Measurements from ENCODE around the gene ZNF776. TPM values are rescaled to one million over a fixed set of nuclear protein-coding genes. Genes with fewer than 3 reads are reported as not detected.
A peak's percentile ranks its signal among the peaks of the same experiment; 100 is the strongest.
"Not testable (repeated sequence)": the region's sequence is repeated elsewhere in the genome, so short reads cannot be mapped to it uniquely, and the experiment has no call there.

The ZNF776 gene
- total RNA-seq, 2 donors from 2014 or later = 7.9 to 11.8 TPM

GRCh38 chr19:57755031-57755430 is 8.4 kb downstream of the ZNF776 start:
- no peak for ATAC-seq (replicated peaks)
- H3K9me3 Mint-ChIP-seq = peaks cover 14% of the 10 kb centered on the region
- peaks cover 96% of the 10 kb centered on the region for H3K36me3 Mint-ChIP-seq (ENCODE audit: low read depth)
- no peaks in the 10 kb centered on the region for H3K27me3 Mint-ChIP-seq
- no peak overlapping the region for H3K27ac Mint-ChIP-seq
- no peaks in the 10 kb centered on the region for H3K4me1 Mint-ChIP-seq
- H3K4me3 Mint-ChIP-seq = no peak overlapping the region

GRCh38 chr19:57757941-57758340 is 11.3 kb downstream of the ZNF776 start:
- ATAC-seq (replicated peaks) = no peak
- Mint-ChIP-seq H3K27ac (no peak overlapping the region), H3K36me3 (ENCODE audit: low read depth) (peaks cover 82% of the 10 kb centered on the region), H3K9me3 (peaks cover 10% of the 10 kb centered on the region), H3K4me1 (no peaks in the 10 kb centered on the region), H3K27me3 (no peaks in the 10 kb centered on the region), H3K4me3 (no peak overlapping the region)

- peaks cover 77% of the 10 kb centered on the region for H3K36me3 Mint-ChIP-seq (ENCODE audit: low read depth)
- no peak for ATAC-seq (replicated peaks)
- H3K9me3 Mint-ChIP-seq = peaks cover 9% of the 10 kb centered on the region
- H3K4me3 Mint-ChIP-seq = no peak overlapping the region
- H3K27ac Mint-ChIP-seq = no peak overlapping the region
- H3K27me3 Mint-ChIP-seq = no peaks in the 10 kb centered on the region
- H3K4me1 Mint-ChIP-seq = no peaks in the 10 kb centered on the region
Measured at GRCh38 chr19:57759096-57759495, 12.5 kb downstream of the ZNF776 start.

- Mint-ChIP-seq H3K4me1 (peaks cover 22% of the 10 kb centered on the region), H3K9me3 (peaks cover 9% of the 10 kb centered on the region), H3K27ac (peak within 1 kb of the TSS; percentile 86), H3K36me3 (ENCODE audit: low read depth) (peaks cover 49% of the 10 kb centered on the region), H3K4me3 (peak within 1 kb of the TSS; percentile 85), H3K27me3 (no peaks in the 10 kb centered on the region)
- peak; percentile 100 for ATAC-seq (replicated peaks)
Measured at GRCh38 chr19:57769345-57770131, 22.9 kb downstream of the ZNF776 start, which contains the start of gene ZNF586. Gene ZNF586 (plus strand): TSS chr19:57769676. CDS start chr19:57769843, 167 bp downstream.

- Mint-ChIP-seq H3K27me3 (no peaks in the 10 kb centered on the region), H3K36me3 (ENCODE audit: low read depth) (peaks cover 67% of the 10 kb centered on the region), H3K4me1 (peaks cover 22% of the 10 kb centered on the region), H3K4me3 (peak overlapping the region; percentile 85), H3K27ac (no peak overlapping the region), H3K9me3 (peaks cover 14% of the 10 kb centered on the region)
- ATAC-seq (replicated peaks) = no peak
Measured at GRCh38 chr19:57771417-57771816, 24.8 kb downstream of the ZNF776 start.

- Mint-ChIP-seq H3K4me3 (peak overlapping the region; percentile 30), H3K4me1 (peaks cover 22% of the 10 kb centered on the region), H3K9me3 (peaks cover 23% of the 10 kb centered on the region), H3K27ac (no peak overlapping the region), H3K27me3 (no peaks in the 10 kb centered on the region), H3K36me3 (ENCODE audit: low read depth) (peaks cover 88% of the 10 kb centered on the region)
- ATAC-seq (replicated peaks) = no peak
Measured at GRCh38 chr19:57773488-57773887, 26.9 kb downstream of the ZNF776 start.

GRCh38 chr19:57776764-57777296 is 30.2 kb downstream of the ZNF776 start:
- peaks cover 11% of the 10 kb centered on the region for H3K4me1 Mint-ChIP-seq
- peaks cover 95% of the 10 kb centered on the region for H3K36me3 Mint-ChIP-seq (ENCODE audit: low read depth)
- no peaks in the 10 kb centered on the region for H3K27me3 Mint-ChIP-seq
- no peak for ATAC-seq (replicated peaks)
- peaks cover 45% of the 10 kb centered on the region for H3K9me3 Mint-ChIP-seq
- H3K4me3 Mint-ChIP-seq = no peak overlapping the region
- no peak overlapping the region for H3K27ac Mint-ChIP-seq

- Mint-ChIP-seq H3K4me3 (no peak overlapping the region), H3K27ac (no peak overlapping the region), H3K9me3 (peaks cover 41% of the 10 kb centered on the region), H3K4me1 (peaks cover 6% of the 10 kb centered on the region), H3K27me3 (no peaks in the 10 kb centered on the region), H3K36me3 (ENCODE audit: low read depth) (peaks cover 87% of the 10 kb centered on the region)
- ATAC-seq (replicated peaks) = no peak
Measured at GRCh38 chr19:57778336-57778735, 31.7 kb downstream of the ZNF776 start.

GRCh38 chr19:57779220-57779845 is 32.7 kb downstream of the ZNF776 start:
- H3K27ac Mint-ChIP-seq = no peak overlapping the region
- H3K27me3 Mint-ChIP-seq = no peaks in the 10 kb centered on the region
- H3K4me1 Mint-ChIP-seq = no peaks in the 10 kb centered on the region
- peaks cover 79% of the 10 kb centered on the region for H3K36me3 Mint-ChIP-seq (ENCODE audit: low read depth)
- no peak overlapping the region for H3K4me3 Mint-ChIP-seq
- H3K9me3 Mint-ChIP-seq = peaks cover 36% of the 10 kb centered on the region
- ATAC-seq (replicated peaks) = no peak

- Mint-ChIP-seq H3K4me1 (no peaks in the 10 kb centered on the region), H3K27me3 (no peaks in the 10 kb centered on the region), H3K27ac (no peak overlapping the region), H3K36me3 (ENCODE audit: low read depth) (peaks cover 66% of the 10 kb centered on the region), H3K9me3 (peaks cover 8% of the 10 kb centered on the region), H3K4me3 (no peak overlapping the region)
- ATAC-seq (replicated peaks) = no peak
Measured at GRCh38 chr19:57786286-57786685, 39.7 kb downstream of the ZNF776 start.

GRCh38 chr19:57786906-57787305 is 40.3 kb downstream of the ZNF776 start:
- no peaks in the 10 kb centered on the region for H3K4me1 Mint-ChIP-seq
- peaks cover 8% of the 10 kb centered on the region for H3K9me3 Mint-ChIP-seq
- no peak overlapping the region for H3K4me3 Mint-ChIP-seq
- no peak for ATAC-seq (replicated peaks)
- H3K36me3 Mint-ChIP-seq (ENCODE audit: low read depth) = peaks cover 66% of the 10 kb centered on the region
- H3K27me3 Mint-ChIP-seq = no peaks in the 10 kb centered on the region
- no peak overlapping the region for H3K27ac Mint-ChIP-seq

- Mint-ChIP-seq H3K4me3 (no peak overlapping the region), H3K36me3 (ENCODE audit: low read depth) (peaks cover 68% of the 10 kb centered on the region), H3K27ac (no peak overlapping the region), H3K27me3 (no peaks in the 10 kb centered on the region), H3K9me3 (peaks cover 8% of the 10 kb centered on the region), H3K4me1 (no peaks in the 10 kb centered on the region)
- ATAC-seq (replicated peaks) = no peak
Measured at GRCh38 chr19:57788114-57788692, 41.6 kb downstream of the ZNF776 start.

GRCh38 chr19:57789288-57789687 is 42.7 kb downstream of the ZNF776 start:
- Mint-ChIP-seq H3K9me3 (peaks cover 8% of the 10 kb centered on the region), H3K4me3 (no peak overlapping the region), H3K4me1 (no peaks in the 10 kb centered on the region), H3K27me3 (no peaks in the 10 kb centered on the region), H3K36me3 (ENCODE audit: low read depth) (peaks cover 77% of the 10 kb centered on the region), H3K27ac (no peak overlapping the region)
- no peak for ATAC-seq (replicated peaks)

GRCh38 chr19:57796580-57796979 is 50.0 kb downstream of the ZNF776 start:
- not testable (repeated sequence) for H3K4me3 Mint-ChIP-seq; ATAC-seq (replicated peaks); H3K4me1 Mint-ChIP-seq; H3K9me3 Mint-ChIP-seq; H3K27me3 Mint-ChIP-seq; H3K27ac Mint-ChIP-seq
- peaks cover 58% of the 10 kb centered on the region for H3K36me3 Mint-ChIP-seq (ENCODE audit: low read depth)
